ENCODE measurements around the gene B3GALT5. TPM values are rescaled to one million over a fixed set of nuclear protein-coding genes. Genes with fewer than 3 reads are reported as not detected.

B3GALT5 gene
- total RNA-seq, 1 donor from 2014 or later = 8.7 TPM

- DNase-seq (ENCODE audit: low read depth) = no peak
Observed at GRCh38 chr21:39696196-39696595, 83.5 kb downstream of the B3GALT5 start.

- peak; percentile 51 for DNase-seq (ENCODE audit: low read depth)
Observed at GRCh38 chr21:39696618-39697017, 83.9 kb downstream of the B3GALT5 start.

DNA sequence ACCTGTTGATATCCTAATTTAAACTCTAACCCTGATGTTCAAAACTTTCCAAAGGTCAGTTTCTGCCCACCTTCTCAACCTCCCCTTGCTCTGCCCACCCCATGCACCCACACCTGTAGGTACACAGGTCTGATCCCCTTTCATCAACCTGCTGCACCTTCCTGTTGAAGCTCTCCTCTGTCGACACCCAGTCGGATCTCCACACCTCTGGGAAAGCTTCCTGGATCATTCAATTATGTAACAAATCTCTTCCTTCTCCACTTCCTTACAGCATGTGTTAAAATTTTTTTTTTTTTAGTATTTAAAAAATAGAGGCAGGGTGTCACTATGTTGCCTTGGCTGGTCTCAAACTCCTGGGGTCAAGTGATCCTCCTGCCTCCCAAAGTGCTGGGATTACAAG, 87.6 kb downstream of the B3GALT5 start:
- DNase-seq (ENCODE audit: low read depth) = no peak

- DNase-seq (ENCODE audit: low read depth) = no peak
Observed at GRCh38 chr21:39703578-39703977, 90.8 kb downstream of the B3GALT5 start.

DNA sequence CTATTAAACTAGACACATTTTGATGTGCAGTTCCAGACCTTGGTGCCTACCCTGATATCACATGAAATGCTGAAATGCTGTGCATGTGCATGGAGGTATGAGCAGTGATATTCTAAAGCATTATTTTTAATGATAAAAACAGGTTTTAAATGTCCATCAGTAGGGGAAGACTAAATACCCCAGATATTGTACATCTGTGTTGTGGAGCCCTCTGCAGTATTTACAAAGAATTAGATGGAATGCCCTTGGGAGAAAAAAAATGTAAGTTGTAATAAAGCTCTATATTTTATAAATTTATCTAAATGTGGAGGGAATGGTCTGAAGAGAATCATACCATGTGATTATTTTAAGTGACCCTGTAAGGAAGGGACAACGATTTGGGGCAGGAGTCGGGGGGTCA, 93.1 kb downstream of the B3GALT5 start:
- no peak for DNase-seq (ENCODE audit: low read depth)

DNA sequence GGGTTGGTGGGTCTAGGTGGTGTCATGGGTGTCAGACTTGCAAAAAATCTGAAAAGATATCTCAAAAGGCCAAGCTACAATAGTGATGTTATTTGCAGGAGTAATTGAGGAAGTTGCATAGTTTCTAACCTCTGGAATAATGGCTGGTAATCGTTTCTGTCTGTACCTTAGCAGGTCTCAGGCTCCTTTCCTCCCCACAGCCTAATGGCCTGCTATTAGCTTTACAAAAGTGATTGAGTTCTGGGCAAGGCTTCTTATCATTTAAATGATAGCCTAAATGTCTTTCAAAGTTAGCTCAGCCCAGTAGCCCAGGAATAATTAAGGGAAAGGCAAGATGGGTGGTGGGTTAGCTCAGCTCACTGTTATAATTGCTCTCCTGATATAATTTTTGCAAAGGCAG, 94.6 kb downstream of the B3GALT5 start:
- no peak for DNase-seq (ENCODE audit: low read depth)

DNA sequence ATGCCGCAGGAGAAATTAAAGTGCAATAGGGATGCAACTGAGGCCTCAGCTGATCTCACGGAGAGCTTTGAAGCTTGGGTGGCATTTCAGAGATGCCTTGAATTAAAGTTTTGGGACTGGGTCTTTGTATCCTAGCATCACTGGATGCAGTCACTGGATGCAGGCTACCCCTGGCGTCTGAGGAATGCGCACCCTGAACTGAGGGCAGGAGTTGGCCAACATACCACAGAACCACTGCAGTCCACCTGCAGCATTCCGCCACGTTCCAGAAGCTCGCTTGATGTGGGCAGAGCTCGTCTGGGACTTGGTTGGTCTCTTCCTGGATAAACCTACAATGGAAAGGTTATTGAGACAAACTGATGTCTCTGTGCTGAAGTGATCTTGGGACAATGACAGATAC, 98.1 kb downstream of the B3GALT5 start:
- DNase-seq (ENCODE audit: low read depth) = no peak

GRCh38 chr21:39712273-39712672, 99.5 kb downstream of the B3GALT5 start:
- DNase-seq (ENCODE audit: low read depth) = no peak

GRCh38 chr21:39712976-39713375, 100.2 kb downstream of the B3GALT5 start:
- DNase-seq (ENCODE audit: low read depth) = no peak

DNA sequence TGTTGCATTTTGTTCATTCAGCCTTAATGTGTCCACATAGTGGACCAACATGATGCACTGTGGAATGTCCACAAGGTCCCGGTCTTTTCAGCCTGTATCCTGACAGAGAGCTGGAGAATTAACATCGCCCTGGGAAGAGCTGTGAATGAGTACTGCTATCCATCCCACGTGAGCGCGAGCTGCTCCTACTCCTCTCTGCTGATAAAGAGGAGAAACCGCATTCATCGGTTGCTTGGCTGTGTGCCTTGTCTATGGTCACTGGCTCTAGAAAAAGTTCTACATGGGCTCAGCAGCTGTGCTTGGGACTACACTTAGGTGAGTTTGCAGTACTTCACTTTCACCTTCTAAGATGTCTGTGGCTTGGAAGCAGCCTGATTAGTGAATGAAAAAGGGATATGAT, 101.2 kb downstream of the B3GALT5 start:
- DNase-seq (ENCODE audit: low read depth) = no peak

DNA sequence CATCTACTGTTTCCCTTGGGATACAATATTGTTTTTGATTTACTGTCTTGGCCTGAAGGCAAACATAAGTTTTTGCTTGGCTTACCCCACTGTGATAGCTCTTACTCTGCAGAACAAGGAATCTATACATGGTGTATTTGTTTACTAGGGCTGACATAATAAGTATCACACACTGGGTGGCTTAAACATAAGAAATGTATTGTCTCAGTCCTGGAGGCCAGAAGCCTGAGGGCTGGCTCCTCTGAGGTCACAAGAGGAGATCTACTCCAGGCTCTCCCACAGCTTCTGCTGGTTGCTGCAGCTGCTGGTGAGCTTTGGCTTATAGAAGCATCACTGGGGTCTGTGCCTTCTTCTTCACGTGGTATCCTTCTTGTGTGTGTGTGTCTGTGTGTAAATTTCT, 101.6 kb downstream of the B3GALT5 start:
- DNase-seq (ENCODE audit: low read depth) = no peak

DNA sequence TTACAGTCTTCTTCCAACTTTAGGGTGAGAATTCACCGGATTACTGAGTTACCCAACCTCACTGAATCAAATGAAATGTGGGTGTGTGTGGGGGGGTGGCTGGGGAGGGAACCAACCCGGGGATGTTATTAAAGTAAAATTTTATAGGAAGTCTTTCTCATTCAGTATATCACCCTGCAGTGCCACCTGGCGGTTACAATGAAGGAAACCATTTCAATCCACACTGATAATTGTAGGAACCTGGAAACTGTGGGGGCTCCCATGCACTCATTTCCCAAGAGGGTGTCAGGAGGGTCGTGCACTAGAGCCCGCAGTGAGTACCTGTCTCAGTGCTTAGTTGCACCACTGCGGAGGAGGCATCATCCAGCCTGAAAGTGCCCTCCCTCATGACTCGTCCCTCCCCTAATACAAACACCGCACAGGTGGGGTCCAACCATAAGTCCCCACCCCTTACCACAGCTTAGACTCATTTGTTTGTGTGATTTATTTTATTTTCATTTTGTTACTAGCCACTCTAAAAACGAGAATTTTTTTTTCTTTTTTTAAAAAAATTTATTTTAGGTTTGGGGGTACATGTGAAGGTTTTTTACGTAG, 103.2 kb downstream of the B3GALT5 start:
- DNase-seq (ENCODE audit: low read depth) = peak; percentile 32

DNA sequence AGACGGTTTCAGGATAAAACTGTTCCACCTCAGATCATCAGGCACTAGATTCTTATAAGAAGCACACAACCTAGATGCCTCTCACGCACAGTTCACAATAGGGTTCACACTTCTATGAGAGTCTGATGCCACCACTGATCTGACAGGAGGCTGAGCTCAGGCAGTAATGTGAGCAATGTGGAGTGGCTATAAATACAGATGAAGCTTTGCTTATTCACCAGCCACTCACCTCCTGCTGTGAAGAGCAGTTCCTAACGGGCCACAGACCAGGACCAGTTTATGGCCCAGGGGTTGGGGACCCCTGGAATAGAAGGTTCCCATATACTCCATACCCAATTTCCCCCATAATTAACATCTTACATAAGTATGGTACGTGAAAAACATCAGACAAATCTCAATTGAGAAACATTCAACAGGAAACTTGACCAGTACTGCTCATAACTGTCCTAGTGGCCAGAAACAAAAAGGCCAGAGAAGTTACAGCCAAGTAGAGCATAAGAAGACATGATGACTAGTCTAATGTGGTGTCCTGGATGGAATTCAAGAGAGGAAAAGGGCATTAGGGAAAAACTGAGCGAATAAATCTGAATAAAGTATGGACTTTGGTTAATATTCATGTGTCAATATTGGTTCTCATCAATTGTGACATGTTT, 107.5 kb downstream of the B3GALT5 start:
- DNase-seq (ENCODE audit: low read depth) = no peak

- no peak for DNase-seq (ENCODE audit: low read depth)
Observed at GRCh38 chr21:39721885-39722284, 109.1 kb downstream of the B3GALT5 start.

Other genes with a start within 250 kb of the B3GALT5 start
- 3.1 and 3.6 TPM in 2 replicates for gene LCA5L, start 167.2 kb upstream of the B3GALT5 start, total RNA-seq
- gene SH3BGR, start 161.0 kb upstream of the B3GALT5 start, total RNA-seq = 2.1 TPM in 1 of 2 replicates, not detected in the other
- gene IGSF5, start 132.2 kb downstream of the B3GALT5 start, total RNA-seq = 0.94 TPM in 1 of 2 replicates, not detected in the other

All from renal cortical epithelial cell (primary cell).